Measurements from ENCODE around the gene TTLL13. TPM values are rescaled to one million over a fixed set of nuclear protein-coding genes. Genes with fewer than 3 reads are reported as not detected.

TTLL13 gene
- total and polyA plus RNA-seq, 9 of the 15 experiments (the other 6 are each of a cell fraction or from before 2014, with no cell fraction given) = 0.05 to 0.24 (median 0.11) TPM; not detected in 1

- TF ChIP-seq CTCF (IDR thresholded peaks at IDR 0.05 in 2 of 3, conservative IDR thresholded peaks at IDR 0.05 in 1 of 3; ENCODE audit: insufficient read depth in 2 of 3, low read depth in 1 of 3, low read length in 3 of 3) = peak; percentile 71 to 82 (median 81)
- no peak for TF ChIP-seq EP400 (IDR thresholded peaks at IDR 0.05)
- TF ChIP-seq, protein P1, sequence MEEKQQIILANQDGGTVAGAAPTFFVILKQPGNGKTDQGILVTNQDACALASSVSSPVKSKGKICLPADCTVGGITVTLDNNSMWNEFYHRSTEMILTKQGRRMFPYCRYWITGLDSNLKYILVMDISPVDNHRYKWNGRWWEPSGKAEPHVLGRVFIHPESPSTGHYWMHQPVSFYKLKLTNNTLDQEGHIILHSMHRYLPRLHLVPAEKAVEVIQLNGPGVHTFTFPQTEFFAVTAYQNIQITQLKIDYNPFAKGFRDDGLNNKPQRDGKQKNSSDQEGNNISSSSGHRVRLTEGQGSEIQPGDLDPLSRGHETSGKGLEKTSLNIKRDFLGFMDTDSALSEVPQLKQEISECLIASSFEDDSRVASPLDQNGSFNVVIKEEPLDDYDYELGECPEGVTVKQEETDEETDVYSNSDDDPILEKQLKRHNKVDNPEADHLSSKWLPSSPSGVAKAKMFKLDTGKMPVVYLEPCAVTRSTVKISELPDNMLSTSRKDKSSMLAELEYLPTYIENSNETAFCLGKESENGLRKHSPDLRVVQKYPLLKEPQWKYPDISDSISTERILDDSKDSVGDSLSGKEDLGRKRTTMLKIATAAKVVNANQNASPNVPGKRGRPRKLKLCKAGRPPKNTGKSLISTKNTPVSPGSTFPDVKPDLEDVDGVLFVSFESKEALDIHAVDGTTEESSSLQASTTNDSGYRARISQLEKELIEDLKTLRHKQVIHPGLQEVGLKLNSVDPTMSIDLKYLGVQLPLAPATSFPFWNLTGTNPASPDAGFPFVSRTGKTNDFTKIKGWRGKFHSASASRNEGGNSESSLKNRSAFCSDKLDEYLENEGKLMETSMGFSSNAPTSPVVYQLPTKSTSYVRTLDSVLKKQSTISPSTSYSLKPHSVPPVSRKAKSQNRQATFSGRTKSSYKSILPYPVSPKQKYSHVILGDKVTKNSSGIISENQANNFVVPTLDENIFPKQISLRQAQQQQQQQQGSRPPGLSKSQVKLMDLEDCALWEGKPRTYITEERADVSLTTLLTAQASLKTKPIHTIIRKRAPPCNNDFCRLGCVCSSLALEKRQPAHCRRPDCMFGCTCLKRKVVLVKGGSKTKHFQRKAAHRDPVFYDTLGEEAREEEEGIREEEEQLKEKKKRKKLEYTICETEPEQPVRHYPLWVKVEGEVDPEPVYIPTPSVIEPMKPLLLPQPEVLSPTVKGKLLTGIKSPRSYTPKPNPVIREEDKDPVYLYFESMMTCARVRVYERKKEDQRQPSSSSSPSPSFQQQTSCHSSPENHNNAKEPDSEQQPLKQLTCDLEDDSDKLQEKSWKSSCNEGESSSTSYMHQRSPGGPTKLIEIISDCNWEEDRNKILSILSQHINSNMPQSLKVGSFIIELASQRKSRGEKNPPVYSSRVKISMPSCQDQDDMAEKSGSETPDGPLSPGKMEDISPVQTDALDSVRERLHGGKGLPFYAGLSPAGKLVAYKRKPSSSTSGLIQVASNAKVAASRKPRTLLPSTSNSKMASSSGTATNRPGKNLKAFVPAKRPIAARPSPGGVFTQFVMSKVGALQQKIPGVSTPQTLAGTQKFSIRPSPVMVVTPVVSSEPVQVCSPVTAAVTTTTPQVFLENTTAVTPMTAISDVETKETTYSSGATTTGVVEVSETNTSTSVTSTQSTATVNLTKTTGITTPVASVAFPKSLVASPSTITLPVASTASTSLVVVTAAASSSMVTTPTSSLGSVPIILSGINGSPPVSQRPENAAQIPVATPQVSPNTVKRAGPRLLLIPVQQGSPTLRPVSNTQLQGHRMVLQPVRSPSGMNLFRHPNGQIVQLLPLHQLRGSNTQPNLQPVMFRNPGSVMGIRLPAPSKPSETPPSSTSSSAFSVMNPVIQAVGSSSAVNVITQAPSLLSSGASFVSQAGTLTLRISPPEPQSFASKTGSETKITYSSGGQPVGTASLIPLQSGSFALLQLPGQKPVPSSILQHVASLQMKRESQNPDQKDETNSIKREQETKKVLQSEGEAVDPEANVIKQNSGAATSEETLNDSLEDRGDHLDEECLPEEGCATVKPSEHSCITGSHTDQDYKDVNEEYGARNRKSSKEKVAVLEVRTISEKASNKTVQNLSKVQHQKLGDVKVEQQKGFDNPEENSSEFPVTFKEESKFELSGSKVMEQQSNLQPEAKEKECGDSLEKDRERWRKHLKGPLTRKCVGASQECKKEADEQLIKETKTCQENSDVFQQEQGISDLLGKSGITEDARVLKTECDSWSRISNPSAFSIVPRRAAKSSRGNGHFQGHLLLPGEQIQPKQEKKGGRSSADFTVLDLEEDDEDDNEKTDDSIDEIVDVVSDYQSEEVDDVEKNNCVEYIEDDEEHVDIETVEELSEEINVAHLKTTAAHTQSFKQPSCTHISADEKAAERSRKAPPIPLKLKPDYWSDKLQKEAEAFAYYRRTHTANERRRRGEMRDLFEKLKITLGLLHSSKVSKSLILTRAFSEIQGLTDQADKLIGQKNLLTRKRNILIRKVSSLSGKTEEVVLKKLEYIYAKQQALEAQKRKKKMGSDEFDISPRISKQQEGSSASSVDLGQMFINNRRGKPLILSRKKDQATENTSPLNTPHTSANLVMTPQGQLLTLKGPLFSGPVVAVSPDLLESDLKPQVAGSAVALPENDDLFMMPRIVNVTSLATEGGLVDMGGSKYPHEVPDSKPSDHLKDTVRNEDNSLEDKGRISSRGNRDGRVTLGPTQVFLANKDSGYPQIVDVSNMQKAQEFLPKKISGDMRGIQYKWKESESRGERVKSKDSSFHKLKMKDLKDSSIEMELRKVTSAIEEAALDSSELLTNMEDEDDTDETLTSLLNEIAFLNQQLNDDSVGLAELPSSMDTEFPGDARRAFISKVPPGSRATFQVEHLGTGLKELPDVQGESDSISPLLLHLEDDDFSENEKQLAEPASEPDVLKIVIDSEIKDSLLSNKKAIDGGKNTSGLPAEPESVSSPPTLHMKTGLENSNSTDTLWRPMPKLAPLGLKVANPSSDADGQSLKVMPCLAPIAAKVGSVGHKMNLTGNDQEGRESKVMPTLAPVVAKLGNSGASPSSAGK (IDR thresholded peaks at IDR 0.05) = no peak
- peak; percentile 44 to 78 for TF ChIP-seq RAD21 (CRISPR knock-in tag; conservative IDR thresholded peaks at IDR 0.05 in 1 of 2, IDR thresholded peaks at IDR 0.05 in 1 of 2)
- no peak for TF ChIP-seq MITF (IDR thresholded peaks at IDR 0.05)
- TF ChIP-seq ELK1 (CRISPR knock-in tag; IDR thresholded peaks at IDR 0.05) = no peak
These were observed 29.8 kb upstream of the TTLL13 start (continued) for GRCh38 chr15:90219421-90220141.

All from K562 (cell line).